Measurements from ENCODE around the gene ABCG5.

ABCG5 gene

GRCh38 chr2:43787895-43788294 is 50.7 kb downstream of the ABCG5 start:
- H3K27me3 ChIP-seq (ENCODE audit: control insufficient read depth in 1 of 2, insufficient read depth in 2 of 2, low read length in 2 of 2): no peaks in the 10 kb centered on the region
- no peak overlapping the region for H3K27ac ChIP-seq (ENCODE audit: low read length)
- no peaks in the 10 kb centered on the region for H3K4me1 ChIP-seq (ENCODE audit: control insufficient read depth, insufficient read depth, low read length)

GRCh38 chr2:43778233-43778632 is 60.4 kb downstream of the ABCG5 start:
- Histone ChIP-seq H3K36me3 (ENCODE audit: control insufficient read depth in 2 of 2, insufficient read depth in 2 of 2, low read length in 2 of 2) (peaks cover 8 to 12% of the 10 kb centered on the region in 2 donors), H3K4me1 (ENCODE audit: control insufficient read depth, insufficient read depth, low read length) (no peaks in the 10 kb centered on the region), H3K27ac (ENCODE audit: low read length) (no peak overlapping the region), H3K4me3 (ENCODE audit: low read length in 2 of 2) (no peak overlapping the region), H3K27me3 (ENCODE audit: control insufficient read depth in 1 of 2, insufficient read depth in 2 of 2, low read length in 2 of 2) (no peaks in the 10 kb centered on the region), H3K9me3 (ENCODE audit: control insufficient read depth in 2 of 2, low read length in 2 of 2) (no peaks in the 10 kb centered on the region), H3K9ac (ENCODE audit: low read length in 2 of 2) (no peak overlapping the region)

More at GRCh38 chr2:43787895-43788294, 50.7 kb downstream of the ABCG5 start:
- Histone ChIP-seq H3K9me3 (ENCODE audit: control insufficient read depth in 2 of 2, low read length in 2 of 2) (no peaks in the 10 kb centered on the region), H3K36me3 (ENCODE audit: control insufficient read depth in 2 of 2, insufficient read depth in 2 of 2, low read length in 2 of 2) (peaks cover 16 to 17% of the 10 kb centered on the region in 2 donors), H3K4me3 (ENCODE audit: low read length in 2 of 2) (no peak overlapping the region), H3K9ac (ENCODE audit: low read length in 2 of 2) (no peak overlapping the region)

GRCh38 chr2:43777306-43777926 is 61.2 kb downstream of the ABCG5 start:
- Histone ChIP-seq H3K27me3 (ENCODE audit: control insufficient read depth in 1 of 2, insufficient read depth in 2 of 2, low read length in 2 of 2) (no peaks in the 10 kb centered on the region), H3K9ac (ENCODE audit: low read length in 2 of 2) (no peak overlapping the region), H3K4me1 (ENCODE audit: control insufficient read depth, insufficient read depth, low read length) (no peaks in the 10 kb centered on the region), H3K36me3 (ENCODE audit: control insufficient read depth in 2 of 2, insufficient read depth in 2 of 2, low read length in 2 of 2) (peaks cover 8 to 12% of the 10 kb centered on the region in 2 donors), H3K9me3 (ENCODE audit: control insufficient read depth in 2 of 2, low read length in 2 of 2) (no peaks in the 10 kb centered on the region), H3K27ac (ENCODE audit: low read length) (no peak overlapping the region), H3K4me3 (ENCODE audit: low read length in 2 of 2) (no peak overlapping the region)

GRCh38 chr2:43776324-43776723 is 62.3 kb downstream of the ABCG5 start:
- no peak overlapping the region for H3K27ac ChIP-seq (ENCODE audit: low read length)
- H3K9ac ChIP-seq (ENCODE audit: low read length in 2 of 2): no peak overlapping the region
- H3K27me3 ChIP-seq (ENCODE audit: control insufficient read depth in 1 of 2, insufficient read depth in 2 of 2, low read length in 2 of 2): no peaks in the 10 kb centered on the region
- no peaks in the 10 kb centered on the region for H3K4me1 ChIP-seq (ENCODE audit: control insufficient read depth, insufficient read depth, low read length)
- peaks cover 8 to 12% of the 10 kb centered on the region in 2 donors for H3K36me3 ChIP-seq (ENCODE audit: control insufficient read depth in 2 of 2, insufficient read depth in 2 of 2, low read length in 2 of 2)
- no peak overlapping the region for H3K4me3 ChIP-seq (ENCODE audit: low read length in 2 of 2)
- no peaks in the 10 kb centered on the region for H3K9me3 ChIP-seq (ENCODE audit: control insufficient read depth in 2 of 2, low read length in 2 of 2)

GRCh38 chr2:43774617-43775016 is 64.0 kb downstream of the ABCG5 start:
- Histone ChIP-seq H3K4me3 (ENCODE audit: low read length in 2 of 2) (peak overlapping the region; percentile 94 to 95), H3K9me3 (ENCODE audit: control insufficient read depth in 2 of 2, low read length in 2 of 2) (no peaks in the 10 kb centered on the region), H3K27me3 (ENCODE audit: control insufficient read depth in 1 of 2, insufficient read depth in 2 of 2, low read length in 2 of 2) (no peaks in the 10 kb centered on the region), H3K27ac (ENCODE audit: low read length) (peak overlapping the region; percentile 88), H3K9ac (ENCODE audit: low read length in 2 of 2) (peak overlapping the region; percentile 87 to 97), H3K36me3 (ENCODE audit: control insufficient read depth in 2 of 2, insufficient read depth in 2 of 2, low read length in 2 of 2) (peaks cover 4 to 6% of the 10 kb centered on the region in 2 donors), H3K4me1 (ENCODE audit: control insufficient read depth, insufficient read depth, low read length) (no peaks in the 10 kb centered on the region)

GRCh38 chr2:43773876-43774613 is 64.6 kb downstream of the ABCG5 start, which contains the start of gene DYNC2LI1:
TSS of gene DYNC2LI1 (plus strand) at chr2:43774039. CDS start at chr2:43774139, 100 bp downstream.
- Histone ChIP-seq H3K9me3 (ENCODE audit: control insufficient read depth in 2 of 2, low read length in 2 of 2) (no peaks in the 10 kb centered on the region), H3K27ac (ENCODE audit: low read length) (peak within 1 kb of the TSS; percentile 88), H3K36me3 (ENCODE audit: control insufficient read depth in 2 of 2, insufficient read depth in 2 of 2, low read length in 2 of 2) (peaks cover 0 to 4% of the 10 kb centered on the region in 2 donors), H3K4me1 (ENCODE audit: control insufficient read depth, insufficient read depth, low read length) (no peaks in the 10 kb centered on the region), H3K9ac (ENCODE audit: low read length in 2 of 2) (peak within 1 kb of the TSS; percentile 87 to 97), H3K4me3 (ENCODE audit: low read length in 2 of 2) (peak within 1 kb of the TSS; percentile 94 to 95), H3K27me3 (ENCODE audit: control insufficient read depth in 1 of 2, insufficient read depth in 2 of 2, low read length in 2 of 2) (no peaks in the 10 kb centered on the region)

- Histone ChIP-seq H3K9me3 (ENCODE audit: control insufficient read depth in 2 of 2, low read length in 2 of 2) (no peaks in the 10 kb centered on the region), H3K27me3 (ENCODE audit: control insufficient read depth in 1 of 2, insufficient read depth in 2 of 2, low read length in 2 of 2) (no peaks in the 10 kb centered on the region), H3K4me1 (ENCODE audit: control insufficient read depth, insufficient read depth, low read length) (no peaks in the 10 kb centered on the region), H3K9ac (ENCODE audit: low read length in 2 of 2) (no peak overlapping the region), H3K4me3 (ENCODE audit: low read length in 2 of 2) (no peak overlapping the region), H3K36me3 (ENCODE audit: control insufficient read depth in 2 of 2, insufficient read depth in 2 of 2, low read length in 2 of 2) (peaks cover 0 to 4% of the 10 kb centered on the region in 2 donors), H3K27ac (ENCODE audit: low read length) (no peak overlapping the region)
Observed at GRCh38 chr2:43766006-43766405, 72.6 kb downstream of the ABCG5 start.

- H3K27me3 ChIP-seq (ENCODE audit: control insufficient read depth in 1 of 2, insufficient read depth in 2 of 2, low read length in 2 of 2): no peaks in the 10 kb centered on the region
- no peaks in the 10 kb centered on the region for H3K4me1 ChIP-seq (ENCODE audit: control insufficient read depth, insufficient read depth, low read length)
- peaks cover 0 to 4% of the 10 kb centered on the region in 2 donors for H3K36me3 ChIP-seq (ENCODE audit: control insufficient read depth in 2 of 2, insufficient read depth in 2 of 2, low read length in 2 of 2)
- H3K27ac ChIP-seq (ENCODE audit: low read length): no peak overlapping the region
- H3K9ac ChIP-seq (ENCODE audit: low read length in 2 of 2): no peak overlapping the region
- no peaks in the 10 kb centered on the region for H3K9me3 ChIP-seq (ENCODE audit: control insufficient read depth in 2 of 2, low read length in 2 of 2)
- H3K4me3 ChIP-seq (ENCODE audit: low read length in 2 of 2): no peak overlapping the region
Observed at GRCh38 chr2:43764086-43764705, 74.4 kb downstream of the ABCG5 start.

- H3K4me1 ChIP-seq (ENCODE audit: control insufficient read depth, insufficient read depth, low read length): no peaks in the 10 kb centered on the region
- H3K9me3 ChIP-seq (ENCODE audit: control insufficient read depth in 2 of 2, low read length in 2 of 2): no peaks in the 10 kb centered on the region
- H3K27me3 ChIP-seq (ENCODE audit: control insufficient read depth in 1 of 2, insufficient read depth in 2 of 2, low read length in 2 of 2): no peaks in the 10 kb centered on the region
- H3K4me3 ChIP-seq (ENCODE audit: low read length in 2 of 2): no peak overlapping the region
- no peak overlapping the region for H3K9ac ChIP-seq (ENCODE audit: low read length in 2 of 2)
- H3K27ac ChIP-seq (ENCODE audit: low read length): no peak overlapping the region
- peaks cover 0 to 4% of the 10 kb centered on the region in 2 donors for H3K36me3 ChIP-seq (ENCODE audit: control insufficient read depth in 2 of 2, insufficient read depth in 2 of 2, low read length in 2 of 2)
Observed at GRCh38 chr2:43763091-43763490, 75.5 kb downstream of the ABCG5 start.
